H1 (cell line): ENCODE results near the gene MXRA7. TPM values are rescaled to one million over a fixed set of nuclear protein-coding genes. Genes with fewer than 3 reads are reported as not detected.

Experiments
- CTCF ChIA-PET: fragments of 300-600 bp; sonication (Branson Sonifier 250); formaldehyde crosslinking; loops from one replicate; lab custom pipeline; 2021; ENCODE audit not compliant: partially characterized antibody; lab: Charles Lee
- POLR2A ChIA-PET: fragments of 300-600 bp; sonication (Branson Sonifier 250); formaldehyde crosslinking; loops from one replicate; lab custom pipeline; 2021; ENCODE audit warnings: inconsistent platforms; ENCODE audit not compliant: partially characterized antibody; lab: Charles Lee
- DNase-seq, 2 experiments: peaks; one replicate each; pipeline versions ENCODE4 v3.0.0 to v3.0.0-alpha.2; 2010 to 2022; ENCODE audit warnings: low spot score in 2 of 2, low read depth in 1 of 2, mixed read lengths in 1 of 2
- FAIRE-seq: peaks from 2 replicates; lab custom pipeline; 2011; peaks lifted over from hg19 to GRCh38; lab: Jason Lieb, UNC
- H2AFZ ChIP-seq: 2 replicates; pipeline ENCODE4 v1.8.1; 2012; ENCODE audit warnings: low read length, inconsistent platforms
- H2AK5ac ChIP-seq: 2 replicates; pipeline ENCODE4 v1.6.1; 2013; ENCODE audit warnings: low read depth, low read length
- H2BK120ac ChIP-seq: replicated peaks from 2 replicates; pipeline ENCODE3; 2013; ENCODE audit warnings: low read depth, low read length, inconsistent platforms
- H2BK12ac ChIP-seq: 2 replicates; pipeline ENCODE4 v1.6.1; 2013; ENCODE audit warnings: low read depth, low read length
- H2BK15ac ChIP-seq: 2 replicates; pipeline ENCODE4 v1.6.1; 2013; ENCODE audit warnings: low read length
- H2BK20ac ChIP-seq: 2 replicates; pipeline ENCODE4 v1.6.1; 2013; ENCODE audit warnings: low read length
- H2BK5ac ChIP-seq: 2 replicates; pipeline ENCODE4 v1.6.1; 2013; ENCODE audit warnings: low read depth, low read length
- H3K14ac ChIP-seq: 2 replicates; pipeline ENCODE4 v1.6.1; 2013; ENCODE audit warnings: inconsistent platforms; ENCODE audit not compliant: insufficient read length
- H3K18ac ChIP-seq: 2 replicates; pipeline ENCODE4 v1.6.1; 2013; ENCODE audit warnings: low read length; ENCODE audit errors: extremely low read depth
- H3K23ac ChIP-seq: 2 replicates; pipeline ENCODE4 v1.6.1; 2013; ENCODE audit warnings: inconsistent platforms; ENCODE audit not compliant: insufficient read length
- H3K23me2 ChIP-seq: 2 replicates; pipeline ENCODE4 v1.6.1; 2013; ENCODE audit warnings: low read depth, low read length
- H3K27ac ChIP-seq: 2 replicates; pipeline ENCODE4 v1.6.1; 2011; ENCODE audit warnings: low read depth, low read length, inconsistent platforms
- H3K27me3 ChIP-seq, 4 experiments: replicated peaks in 1 of 4; 1 replicate in 1 of 4; 2 replicates in 3 of 4; pipeline versions ENCODE4 v1.6.1 to v1.8.1; 2011 to 2013; ENCODE audit warnings: low read length in 3 of 4, mild to moderate bottlenecking in 3 of 4, inconsistent platforms in 2 of 4, mixed read lengths in 2 of 4, moderate library complexity in 1 of 4; ENCODE audit not compliant: control insufficient read depth in 3 of 4, insufficient read depth in 3 of 4; ENCODE audit errors: extremely low read depth in 1 of 4
- H3K36me3 ChIP-seq, 4 experiments: 2 replicates each; pipeline versions ENCODE4 v1.6.1 to v1.8.1; 2011 to 2013; ENCODE audit warnings: mild to moderate bottlenecking in 4 of 4, low read length in 3 of 4, moderate library complexity in 2 of 4, control low read depth in 1 of 4, inconsistent platforms in 1 of 4; ENCODE audit not compliant: insufficient read depth in 4 of 4, control insufficient read depth in 2 of 4
- H3K4ac ChIP-seq: replicated peaks from 2 replicates; pipeline ENCODE3; 2013; ENCODE audit warnings: low read length, low read depth, mixed read lengths, inconsistent platforms; ENCODE audit not compliant: insufficient read length
- H3K4me1 ChIP-seq, 4 experiments: replicated peaks in 1 of 4; 1 replicate in 1 of 4; 2 replicates in 3 of 4; pipeline versions ENCODE4 v1.6.1 to v1.8.1; 2011 to 2013; ENCODE audit warnings: low read length in 3 of 4, inconsistent platforms in 2 of 4, mixed read lengths in 1 of 4; ENCODE audit not compliant: insufficient read depth in 4 of 4, control insufficient read depth in 3 of 4
- H3K4me2 ChIP-seq, 2 experiments: 2 replicates each; pipeline versions ENCODE4 v1.6.1 to v1.8.1; 2011 to 2013; ENCODE audit warnings: low read depth in 2 of 2, low read length in 2 of 2, control low read depth in 1 of 2, inconsistent platforms in 1 of 2, mild to moderate bottlenecking in 1 of 2; ENCODE audit not compliant: insufficient read depth in 1 of 2
- H3K4me3 ChIP-seq, 4 experiments: fragments of 200-600, 300-600 bp in 1 of 4; sonication (generic), shearing (Covaris generic), sonication (Bioruptor Twin) in 1 of 4; 2 replicates each; pipeline versions ENCODE4 v1.5.1 to v1.8.1; 2011 to 2016; ENCODE audit warnings: low read length in 4 of 4, low read depth in 3 of 4, control low read depth in 2 of 4, inconsistent platforms in 2 of 4, mild to moderate bottlenecking in 2 of 4, mixed read lengths in 1 of 4, moderate library complexity in 1 of 4; ENCODE audit not compliant: insufficient read depth in 2 of 4; ENCODE audit errors: extremely low read depth in 1 of 4
- H3K56ac ChIP-seq: replicated peaks from 2 replicates; pipeline ENCODE3; 2013; ENCODE audit warnings: low read depth, mild to moderate bottlenecking, mixed read lengths, low read length, inconsistent platforms; ENCODE audit not compliant: insufficient read length
- H3K79me1 ChIP-seq: 2 replicates; pipeline ENCODE4 v1.6.1; 2013; ENCODE audit warnings: low read depth, low read length, control low read depth
- H3K79me2 ChIP-seq, 2 experiments: 2 replicates each; pipeline versions ENCODE4 v1.6.1 to v1.8.1; 2012 to 2013; ENCODE audit warnings: low read length in 2 of 2, mild to moderate bottlenecking in 2 of 2, inconsistent platforms in 1 of 2; ENCODE audit not compliant: insufficient read depth in 2 of 2, control insufficient read depth in 1 of 2
- H3K9ac ChIP-seq, 4 experiments: replicated peaks in 1 of 4; 1 replicate in 1 of 4; 2 replicates in 3 of 4; pipeline versions ENCODE4 v1.6.1 to v1.8.1; 2011 to 2013; ENCODE audit warnings: low read depth in 3 of 4, low read length in 3 of 4, control low read depth in 2 of 4, mild to moderate bottlenecking in 2 of 4, moderate library complexity in 2 of 4, inconsistent platforms in 1 of 4; ENCODE audit errors: extremely low read depth in 1 of 4
- H3K9me3 ChIP-seq, 2 experiments: 2 replicates each; pipeline versions ENCODE4 v1.6.1 to v1.8.1; 2012 to 2013; ENCODE audit warnings: mild to moderate bottlenecking in 2 of 2, moderate library complexity in 2 of 2, control low read depth in 1 of 2, inconsistent platforms in 1 of 2, low read depth in 1 of 2, low read length in 1 of 2, mixed read lengths in 1 of 2; ENCODE audit not compliant: insufficient read depth in 2 of 2
- H4K20me1 ChIP-seq, 2 experiments: replicated peaks in 1 of 2; 2 replicates each; pipeline versions ENCODE3 to v1.8.1; 2011 to 2013; ENCODE audit warnings: inconsistent platforms in 2 of 2, low read length in 2 of 2, mild to moderate bottlenecking in 1 of 2; ENCODE audit not compliant: insufficient read depth in 2 of 2, control insufficient read depth in 1 of 2
- H4K5ac ChIP-seq: 2 replicates; pipeline ENCODE4 v1.6.1; 2013; ENCODE audit warnings: low read length, low read depth, mixed read lengths, inconsistent platforms; ENCODE audit not compliant: insufficient read length
- H4K8ac ChIP-seq: 2 replicates; pipeline ENCODE4 v1.8.0; 2013; ENCODE audit warnings: mild to moderate bottlenecking, moderate library complexity, low read length, inconsistent platforms; ENCODE audit not compliant: insufficient read depth; ENCODE audit errors: extremely low read depth
- H4K91ac ChIP-seq: replicated peaks from 2 replicates; pipeline ENCODE3; 2013; ENCODE audit warnings: low read length, mixed read lengths, inconsistent platforms; ENCODE audit not compliant: insufficient read length
- KDM4A ChIP-seq: IDR thresholded peaks from one replicate; pipeline ENCODE4 v1.7.1; 2012; ENCODE audit warnings: low read depth, mild to moderate bottlenecking, moderate library complexity, low read length, inconsistent platforms; ENCODE audit not compliant: severe bottlenecking
- SRF ChIP-seq: IDR thresholded peaks from 2 replicates; pipeline ENCODE4 v1.6.1; 2011; ENCODE audit warnings: mild to moderate bottlenecking, low read depth, low read length, moderate library complexity
- TAF7 ChIP-seq: optimal IDR thresholded peaks from 2 replicates; pipeline ENCODE3; 2011; ENCODE audit warnings: low read depth, mild to moderate bottlenecking, inconsistent platforms, low read length, moderate library complexity, borderline replicate concordance
- ZNF274 ChIP-seq: IDR thresholded peaks from 2 replicates; pipeline ENCODE4 v1.7.0; 2012; ENCODE audit warnings: low read length, borderline replicate concordance; ENCODE audit errors: extremely low read depth
- WGBS, 2 experiments: shearing (Covaris generic) in 1 of 2; methylation state at CpG; one replicate each; pipeline versions ENCODE4 v1.1.6 to v1.1.7; 2013 to 2015; ENCODE audit warnings: low lambda C conversion rate in 2 of 2, mixed read lengths in 2 of 2, inconsistent platforms in 1 of 2, low coverage in 1 of 2, missing lambda C conversion rate in 1 of 2; ENCODE audit not compliant: insufficient replicate concordance in 2 of 2, insufficient coverage in 1 of 2, insufficient read length in 1 of 2; ENCODE audit errors: extremely low coverage in 1 of 2, missing lambda C conversion rate in 1 of 2; 5-methylcytosine and 5-hydroxymethylcytosine counted together
- polyA plus RNA-seq, 7 experiments: library from polyadenylated mRNA; depleted of rRNA in 3 of 7; stranded (reverse) in 5 of 7; unstranded in 2 of 7; fragments of >200 nt in 5 of 7; fragments of 200-250 nt in 2 of 7; gene quantifications; 1 replicate in 5 of 7; 2 replicates in 1 of 7; 4 replicates in 1 of 7; pipeline versions ENCODE4 v1.2.1 to v1.2.3, GENCODE V29; 2011 to 2013; ENCODE audit warnings: missing spikeins in 2 of 7, mixed read lengths in 2 of 7
- total RNA-seq: library from RNA; stranded (reverse); fragmentation: NEBNext Ultra II Directional; extraction: Animal tissue kit (Norgen Biotek cat#: 25700); gene quantifications from 2 replicates; pipeline ENCODE4 v1.2.1, GENCODE V29; 2021

The MXRA7 gene
- total and polyA plus RNA-seq, 2 of the 8 experiments (the other 6 are each of a cell fraction or from before 2014, with no cell fraction given) = 17.8 to 26.6 TPM

DNA sequence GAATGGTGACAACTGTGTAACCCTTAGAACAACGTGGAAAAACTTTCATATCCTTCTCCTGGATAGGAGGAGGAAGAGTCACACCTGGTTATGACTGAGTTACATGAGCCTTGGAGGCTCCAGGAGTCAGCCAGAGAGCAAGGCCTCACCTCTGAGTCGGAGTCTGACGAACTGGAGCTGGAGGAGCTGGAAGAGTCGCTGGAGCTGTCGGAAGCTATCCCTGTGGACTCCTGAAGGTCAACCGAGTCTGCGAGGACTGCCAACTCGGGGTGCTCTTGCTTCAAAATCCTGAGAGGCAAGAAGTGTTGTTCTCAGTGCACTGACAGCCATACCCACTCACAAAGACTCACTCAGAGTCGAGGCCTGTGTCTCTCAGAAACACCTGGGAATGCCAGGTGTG, 9.4 kb upstream of the MXRA7 start:
- FAIRE-seq = no peak
- no peak for DNase-seq
- no peak overlapping the region for H2BK5ac ChIP-seq
- H4K91ac ChIP-seq = no peak overlapping the region
- H3K14ac ChIP-seq = no peak overlapping the region
- H3K4ac ChIP-seq = no peak overlapping the region
- no peak overlapping the region for H2AK5ac ChIP-seq
- no peak overlapping the region for H3K9ac ChIP-seq
- H2BK15ac ChIP-seq = no peak overlapping the region
- H3K9me3 ChIP-seq = no peaks in the 10 kb centered on the region
- no peak overlapping the region for H2BK120ac ChIP-seq
- H3K36me3 ChIP-seq = peaks cover 11 to 66% (median 44%) of the 10 kb centered on the region in 4 experiments
- H3K27ac ChIP-seq = no peak overlapping the region
- H2BK20ac ChIP-seq = no peak overlapping the region
- no peak overlapping the region for H3K23ac ChIP-seq
- no peak overlapping the region for H2AFZ ChIP-seq
- no peak overlapping the region for H3K18ac ChIP-seq
- H3K56ac ChIP-seq = no peak overlapping the region
- WGBS, 2 experiments = 88% methylated on average over 9 of the region's 9 CpGs; no CpG with 5 or more reads in 1 of the 2 experiments
- no peaks in the 10 kb centered on the region for H3K27me3 ChIP-seq
- H3K4me3 ChIP-seq = no peak overlapping the region
- no peak overlapping the region for H3K4me2 ChIP-seq
- peaks cover 0 to 3% of the 10 kb centered on the region in 2 experiments; a peak in 1 of 4 replicates for H3K79me2 ChIP-seq
- no peaks in the 10 kb centered on the region; a peak in 1 of 7 replicates for H3K4me1 ChIP-seq
- no peaks in the 10 kb centered on the region for H3K23me2 ChIP-seq
- ChIA-PET CTCF (interaction anchor here (1.7 to 10.2 kb wide), 3 partner anchors 9 to 34 kb away, joined by 4 to 155 read pairs (median 21); partner anchors contain the start of gene MXRA7), POLR2A (interaction anchor here (1.0 to 1.3 kb wide), 2 partner anchors 8 to 12 kb away, joined by 3 to 8 read pairs; no protein-coding TSS in a partner anchor)
- H2BK12ac ChIP-seq = no peak overlapping the region
- TF ChIP-seq ZNF274 (no peak), SRF (no peak), KDM4A (no peak), TAF7 (no peak)
- no peak overlapping the region for H4K8ac ChIP-seq
- no peak overlapping the region for H4K5ac ChIP-seq
- H3K79me1 ChIP-seq = no peaks in the 10 kb centered on the region
- peaks cover 0 to 4% of the 10 kb centered on the region in 2 experiments for H4K20me1 ChIP-seq
